Stimulated activated CD8-positive, alpha-beta memory T cell treated with anti-CD3 and anti-CD28 coated beads, Interleukin-15, amount 100 ng/mL, for 4 hours (primary cell): ENCODE data around the gene SLC22A4.

Experiments used
- DNase-seq, 2 donors: peaks; one replicate each; pipeline ENCODE4 v3.0.0-alpha.2; 2020; ENCODE audit warnings: low read depth in 2 of 2

SLC22A4 gene

GRCh38 chr5:132293992-132294727, at the start of gene SLC22A4:
SLC22A4 (plus strand) TSS chr5:132294394; CDS start chr5:132294617, 223 bp downstream.
- peak; percentile 70 to 72 for DNase-seq

- no peak for DNase-seq
These were observed 48.6 kb upstream of the SLC22A4 start for GRCh38 chr5:132245593-132245992.

GRCh38 chr5:132246806-132247205, 47.4 kb upstream of the SLC22A4 start:
- DNase-seq: no peak

- DNase-seq: no peak
These were observed 43.6 kb upstream of the SLC22A4 start for GRCh38 chr5:132250547-132250946.

GRCh38 chr5:132251220-132251725, 42.9 kb upstream of the SLC22A4 start:
- DNase-seq: no peak

- DNase-seq: no peak
These were observed 41.2 kb upstream of the SLC22A4 start for GRCh38 chr5:132253008-132253441.

GRCh38 chr5:132253452-132254320, 40.5 kb upstream of the SLC22A4 start:
- DNase-seq: no peak

- no peak for DNase-seq
These were observed 39.7 kb upstream of the SLC22A4 start for GRCh38 chr5:132254321-132254977.

- no peak for DNase-seq
These were observed 38.0 kb upstream of the SLC22A4 start for GRCh38 chr5:132256086-132256782.

- no peak for DNase-seq
These were observed 37.4 kb upstream of the SLC22A4 start for GRCh38 chr5:132256783-132257130.

- DNase-seq: no peak
These were observed 36.8 kb upstream of the SLC22A4 start, which contains the start of gene PDLIM4 for GRCh38 chr5:132257131-132258101. PDLIM4 (plus strand) TSS chr5:132257696; CDS start chr5:132257735, 39 bp downstream.

- DNase-seq: no peak
These were observed 35.8 kb upstream of the SLC22A4 start for GRCh38 chr5:132258102-132259068.

GRCh38 chr5:132259069-132259851, 34.9 kb upstream of the SLC22A4 start:
- DNase-seq: no peak

GRCh38 chr5:132260051-132260450, 34.1 kb upstream of the SLC22A4 start:
- no peak for DNase-seq

- peak; percentile 40 to 46 for DNase-seq
These were observed 33.3 kb upstream of the SLC22A4 start for GRCh38 chr5:132260714-132261551.

- no peak for DNase-seq
These were observed 32.0 kb upstream of the SLC22A4 start for GRCh38 chr5:132261881-132262845.
